Esophagus squamous epithelium (tissue), 4 donors: ENCODE measurements around the gene CELSR1.

ENCODE experiments used
- CTCF ChIP-seq, 6 experiments: fragments of 450-650 bp in 4 of 6; fragments of 200-600 bp in 2 of 6; sonication (generic) in 2 of 6; IDR thresholded peaks; one replicate each; pipeline ENCODE4 v1.5.1; 2016 to 2019; ENCODE audit warnings: antibody characterized with exemption in 6 of 6, mild to moderate bottlenecking in 4 of 6, moderate library complexity in 4 of 6
- POLR2A ChIP-seq, 4 donors: fragments of 450-650 bp; IDR thresholded peaks; one replicate each; pipeline ENCODE4 v1.6.1; 2017; ENCODE audit warnings: antibody characterized with exemption in 4 of 4, mild to moderate bottlenecking in 4 of 4, moderate library complexity in 3 of 4

- TF ChIP-seq CTCF (IDR thresholded peaks at IDR 0.05) (no peak), POLR2A (IDR thresholded peaks at IDR 0.05) (no peak)
Measured at GRCh38 chr22:46512039-46512370, 25.4 kb downstream of the CELSR1 start.
